DND-41 (cell line): ENCODE measurements around the gene RNF4.

Experiments used
- ATAC-seq: fragments of 200-7000 bp; cut with Tn5 transposase; 3 replicates; pipeline ENCODE4 v1.9.1; 2021; ENCODE audit warnings: low read depth; ENCODE audit not compliant: insufficient read depth
- DNase-seq: peaks from one replicate; pipeline ENCODE4 v3.0.0-alpha.2; 2020
- H2AFZ ChIP-seq: 2 replicates; pipeline ENCODE4 v1.6.0; 2012; ENCODE audit warnings: low read depth, low read length
- H3K27ac ChIP-seq: 2 replicates; pipeline ENCODE4 v1.5.1; 2012; ENCODE audit warnings: low read length, inconsistent platforms
- H3K27me3 ChIP-seq: fragments of 200-600 bp; sonication (generic); 2 replicates; pipeline ENCODE4 v1.6.0; 2012; ENCODE audit warnings: low read length, mild to moderate bottlenecking, inconsistent platforms; ENCODE audit not compliant: insufficient read depth, poor library complexity
- H3K36me3 ChIP-seq: 2 replicates; pipeline ENCODE4 v1.5.1; 2012; ENCODE audit warnings: low read length, inconsistent platforms; ENCODE audit not compliant: insufficient read depth
- H3K4me1 ChIP-seq: 2 replicates; pipeline ENCODE4 v1.5.1; 2012; ENCODE audit warnings: mild to moderate bottlenecking, low read length; ENCODE audit not compliant: insufficient read depth
- H3K4me2 ChIP-seq: 2 replicates; pipeline ENCODE4 v1.6.0; 2012; ENCODE audit warnings: mild to moderate bottlenecking, moderate library complexity, low read length, inconsistent platforms; ENCODE audit not compliant: insufficient read depth
- H3K4me3 ChIP-seq, 2 experiments: fragments of 200-600 bp in 1 of 2; shearing (Covaris generic) in 1 of 2; 2 replicates each; pipeline ENCODE4 v1.5.1; 2012 to 2016; ENCODE audit warnings: inconsistent platforms in 2 of 2, low read length in 2 of 2, mild to moderate bottlenecking in 2 of 2, low read depth in 1 of 2, moderate library complexity in 1 of 2
- H3K79me2 ChIP-seq: 2 replicates; pipeline ENCODE4 v1.6.0; 2012; ENCODE audit warnings: low read length, inconsistent platforms; ENCODE audit not compliant: insufficient read depth
- H3K9ac ChIP-seq: 2 replicates; pipeline ENCODE4 v1.6.0; 2012; ENCODE audit warnings: low read depth, mild to moderate bottlenecking, inconsistent platforms, low read length, moderate library complexity
- H3K9me3 ChIP-seq: 2 replicates; pipeline ENCODE4 v1.5.1; 2012; ENCODE audit warnings: low read length, moderate library complexity, mild to moderate bottlenecking, inconsistent platforms; ENCODE audit not compliant: insufficient read depth, severe bottlenecking
- H4K20me1 ChIP-seq: 2 replicates; pipeline ENCODE4 v1.6.0; 2012; ENCODE audit warnings: low read length; ENCODE audit not compliant: insufficient read depth
- EZH2 ChIP-seq: IDR thresholded peaks from 3 replicates; pipeline ENCODE4 v1.6.1; 2012; ENCODE audit warnings: borderline replicate concordance, low read depth, mild to moderate bottlenecking, moderate library complexity, low read length, inconsistent platforms; ENCODE audit not compliant: severe bottlenecking
- TF ChIP-seq, protein P1 (sequence below): IDR thresholded peaks from 2 replicates; pipeline ENCODE4 v1.5.1; 2012; ENCODE audit warnings: borderline replicate concordance, low read length, moderate library complexity, mild to moderate bottlenecking; ENCODE audit not compliant: poor library complexity, severe bottlenecking; ENCODE audit errors: extremely low read depth

RNF4 gene

DNA sequence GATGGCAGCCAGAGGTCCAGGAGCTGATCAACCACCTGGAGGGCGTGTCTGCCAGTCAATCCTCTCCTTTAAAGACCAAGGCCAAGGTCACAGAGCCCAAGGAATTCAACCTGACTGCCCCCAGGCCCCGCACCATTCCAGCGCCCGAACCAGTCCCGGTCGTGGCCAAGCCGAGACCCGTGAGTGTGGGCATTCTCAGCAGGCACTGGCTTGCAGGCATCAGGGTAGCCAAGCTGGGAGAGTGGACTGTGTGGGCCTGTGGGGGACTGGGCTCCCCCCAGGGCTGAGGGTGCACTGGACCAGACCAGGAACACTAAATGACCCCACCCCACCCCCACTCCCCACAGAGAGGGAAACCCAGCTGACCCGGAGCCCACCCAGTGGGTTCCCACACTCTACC lies 23.8 kb upstream of the RNF4 start:
- ATAC-seq (no peak), DNase-seq (no peak)
- no peak overlapping the region for H3K27ac ChIP-seq

DNA sequence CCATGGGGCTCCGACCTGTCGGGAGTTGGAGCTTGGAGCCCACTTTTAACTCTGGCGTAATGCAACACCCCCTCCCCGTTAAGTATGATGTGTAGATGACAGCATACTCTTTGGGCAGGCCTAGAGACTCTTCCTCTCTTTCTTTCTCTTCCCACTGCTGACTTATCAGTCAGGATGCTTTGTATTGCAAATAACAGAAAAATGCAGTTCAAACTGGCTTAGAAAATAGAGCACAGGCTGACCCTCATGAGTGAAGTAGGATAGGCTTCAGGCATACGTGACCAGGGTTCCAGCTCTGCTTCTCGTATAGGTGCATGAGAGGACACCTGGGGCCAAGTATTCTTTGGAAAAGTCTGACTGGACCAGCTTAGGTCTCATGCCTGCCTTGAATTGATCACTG lies 23.3 kb upstream of the RNF4 start:
- Histone ChIP-seq H3K27ac (no peak overlapping the region), H3K4me1 (no peaks in the 10 kb centered on the region), H3K9me3 (no peaks in the 10 kb centered on the region), H3K4me2 (no peak overlapping the region), H3K27me3 (peaks cover 4% of the 10 kb centered on the region), H4K20me1 (no peaks in the 10 kb centered on the region), H3K36me3 (no peaks in the 10 kb centered on the region), H3K9ac (no peak overlapping the region), H3K4me3 (no peak overlapping the region), H2AFZ (no peak overlapping the region), H3K79me2 (no peaks in the 10 kb centered on the region)
- TF ChIP-seq EZH2: no peak
- DNase-seq (no peak), ATAC-seq (no peak)

More for the DNA sequence above, 23.8 kb upstream of the RNF4 start:
- TF ChIP-seq, protein P1, sequence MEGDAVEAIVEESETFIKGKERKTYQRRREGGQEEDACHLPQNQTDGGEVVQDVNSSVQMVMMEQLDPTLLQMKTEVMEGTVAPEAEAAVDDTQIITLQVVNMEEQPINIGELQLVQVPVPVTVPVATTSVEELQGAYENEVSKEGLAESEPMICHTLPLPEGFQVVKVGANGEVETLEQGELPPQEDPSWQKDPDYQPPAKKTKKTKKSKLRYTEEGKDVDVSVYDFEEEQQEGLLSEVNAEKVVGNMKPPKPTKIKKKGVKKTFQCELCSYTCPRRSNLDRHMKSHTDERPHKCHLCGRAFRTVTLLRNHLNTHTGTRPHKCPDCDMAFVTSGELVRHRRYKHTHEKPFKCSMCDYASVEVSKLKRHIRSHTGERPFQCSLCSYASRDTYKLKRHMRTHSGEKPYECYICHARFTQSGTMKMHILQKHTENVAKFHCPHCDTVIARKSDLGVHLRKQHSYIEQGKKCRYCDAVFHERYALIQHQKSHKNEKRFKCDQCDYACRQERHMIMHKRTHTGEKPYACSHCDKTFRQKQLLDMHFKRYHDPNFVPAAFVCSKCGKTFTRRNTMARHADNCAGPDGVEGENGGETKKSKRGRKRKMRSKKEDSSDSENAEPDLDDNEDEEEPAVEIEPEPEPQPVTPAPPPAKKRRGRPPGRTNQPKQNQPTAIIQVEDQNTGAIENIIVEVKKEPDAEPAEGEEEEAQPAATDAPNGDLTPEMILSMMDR: no peak
- no peak for TF ChIP-seq EZH2
- Histone ChIP-seq H3K27me3 (peaks cover 4% of the 10 kb centered on the region), H3K9me3 (no peaks in the 10 kb centered on the region), H3K9ac (no peak overlapping the region), H2AFZ (no peak overlapping the region), H3K36me3 (no peaks in the 10 kb centered on the region), H3K79me2 (no peaks in the 10 kb centered on the region), H3K4me2 (no peak overlapping the region), H3K4me3 (no peak overlapping the region), H3K4me1 (no peaks in the 10 kb centered on the region), H4K20me1 (no peaks in the 10 kb centered on the region)

- DNase-seq (no peak), ATAC-seq (no peak)
- TF ChIP-seq, protein P1: no peak
- no peak for TF ChIP-seq EZH2
- Histone ChIP-seq H2AFZ (no peak overlapping the region), H3K9ac (no peak overlapping the region), H3K4me3 (no peak overlapping the region), H4K20me1 (peaks cover 10% of the 10 kb centered on the region), H3K27me3 (peaks cover 4% of the 10 kb centered on the region), H3K27ac (no peak overlapping the region), H3K36me3 (no peaks in the 10 kb centered on the region), H3K4me2 (no peak overlapping the region), H3K4me1 (no peaks in the 10 kb centered on the region), H3K9me3 (no peaks in the 10 kb centered on the region), H3K79me2 (no peaks in the 10 kb centered on the region)
Measured at GRCh38 chr4:2446656-2447564, 22.0 kb upstream of the RNF4 start.

- Histone ChIP-seq H3K4me2 (no peak overlapping the region), H3K27ac (no peak overlapping the region), H3K4me1 (no peaks in the 10 kb centered on the region), H3K4me3 (no peak overlapping the region), H3K36me3 (no peaks in the 10 kb centered on the region), H3K9ac (no peak overlapping the region), H3K9me3 (no peaks in the 10 kb centered on the region), H3K27me3 (peaks cover 9% of the 10 kb centered on the region), H4K20me1 (peaks cover 10% of the 10 kb centered on the region), H2AFZ (no peak overlapping the region), H3K79me2 (no peaks in the 10 kb centered on the region)
- ATAC-seq (no peak), DNase-seq (no peak)
- TF ChIP-seq EZH2: no peak
- TF ChIP-seq, protein P1: no peak
Measured at GRCh38 chr4:2448589-2448988, 20.3 kb upstream of the RNF4 start.
